HepG2 (cell line): Measurements from ENCODE around the gene KLK11. TPM values are rescaled to one million over a fixed set of nuclear protein-coding genes. Genes with fewer than 3 reads are reported as not detected.

Experiments used
- ATAC-seq: fragments of 200-7000 bp; cut with Tn5 transposase; 3 replicates; pipeline ENCODE4 v1.9.1; 2020; ENCODE audit warnings: mild to moderate bottlenecking, moderate library complexity
- BruUV-seq: library from RNA; stranded (reverse); fragments of 400-500 nt; replicated peaks from 2 replicates; lab custom pipeline; 2021; lab: Mats Ljungman, UMichigan
- CTCF ChIA-PET: fragments of 300-600 bp; formaldehyde crosslinking; extraction: SDS; loops from one replicate; lab custom pipeline; 2021; ENCODE audit warnings: low total read pairs, inconsistent platforms, low intra/inter-chr PET ratio; lab: Yijun Ruan, JAX
- POLR2A ChIA-PET: fragments of 350-600 bp; sonication (Branson Sonifier 250); formaldehyde crosslinking; loops from one replicate; lab custom pipeline; 2020; ENCODE audit warnings: antibody characterized with exemption, inconsistent platforms; lab: Yijun Ruan, JAX
- DNase-seq: peaks from one replicate; pipeline ENCODE4 v3.0.0-alpha.2; 2015; ENCODE audit warnings: low spot score
- FAIRE-seq: peaks from 3 replicates; lab custom pipeline; 2011; peaks lifted over from hg19 to GRCh38; lab: Jason Lieb, UNC
- H2AFZ ChIP-seq: one replicate; pipeline ENCODE4 v1.6.1; 2011; ENCODE audit warnings: low read length, inconsistent platforms
- H3K27ac ChIP-seq: fragments of 300-600 bp; 3 replicates; pipeline ENCODE4 v1.8.0; 2011; ENCODE audit warnings: mixed run types, mild to moderate bottlenecking, mixed read lengths, low read length, inconsistent platforms; ENCODE audit not compliant: insufficient read depth; ENCODE audit errors: extremely low read length
- H3K27me3 ChIP-seq, 2 experiments: fragments of 200-600 bp in 1 of 2; 2 replicates in 1 of 2; 3 replicates in 1 of 2; pipeline versions ENCODE4 v1.6.0 to v1.8.0; 2011; ENCODE audit warnings: low read length in 2 of 2, mild to moderate bottlenecking in 2 of 2, moderate library complexity in 2 of 2, inconsistent platforms in 1 of 2; ENCODE audit not compliant: insufficient read depth in 2 of 2, control insufficient read depth in 1 of 2
- H3K36me3 ChIP-seq, 2 experiments: fragments of 200-600 bp in 1 of 2; replicated peaks in 1 of 2; 2 replicates in 1 of 2; 3 replicates in 1 of 2; pipeline versions ENCODE4 v1.5.1 to v1.8.0; 2011; ENCODE audit warnings: low read length in 2 of 2, inconsistent platforms in 1 of 2; ENCODE audit not compliant: insufficient read depth in 2 of 2, control insufficient read depth in 1 of 2
- H3K4me1 ChIP-seq: 2 replicates; pipeline ENCODE4 v1.5.1; 2012; ENCODE audit warnings: low read length, inconsistent platforms; ENCODE audit not compliant: insufficient read depth
- H3K4me2 ChIP-seq: 2 replicates; pipeline ENCODE4 v1.6.0; 2011; ENCODE audit warnings: low read depth, low read length, inconsistent platforms
- H3K4me3 ChIP-seq, 3 experiments: fragments of 200-600 bp in 1 of 3; sonication (generic), shearing (Covaris generic) in 1 of 3; replicated peaks in 1 of 3; 2 replicates each; pipeline ENCODE4 v1.5.1; 2011 to 2016; ENCODE audit warnings: low read length in 3 of 3, inconsistent platforms in 2 of 3, low read depth in 2 of 3, mild to moderate bottlenecking in 2 of 3, control low read depth in 1 of 3, mixed read lengths in 1 of 3; ENCODE audit not compliant: insufficient read depth in 1 of 3
- H3K79me2 ChIP-seq: one replicate; pipeline ENCODE4 v1.6.1; 2011; ENCODE audit warnings: low read length, inconsistent platforms; ENCODE audit not compliant: insufficient read depth
- H3K9ac ChIP-seq: 2 replicates; pipeline ENCODE4 v1.6.0; 2011; ENCODE audit warnings: mild to moderate bottlenecking, low read depth, low read length, inconsistent platforms; ENCODE audit not compliant: insufficient read depth
- H3K9me3 ChIP-seq: 2 replicates; pipeline ENCODE4 v1.5.1; 2012; ENCODE audit warnings: mild to moderate bottlenecking, low read length
- H4K20me1 ChIP-seq: 2 replicates; pipeline ENCODE4 v1.6.0; 2011; ENCODE audit warnings: inconsistent platforms, mild to moderate bottlenecking, low read length, moderate library complexity; ENCODE audit not compliant: insufficient read depth
- JUNB ChIP-seq: sonication (generic); formaldehyde crosslinking; IDR thresholded peaks from 2 replicates; pipeline ENCODE4 v1.8.0; 2022; ENCODE audit warnings: missing genetic modification reagents, mild to moderate bottlenecking, borderline replicate concordance
- KAT7 ChIP-seq: IDR thresholded peaks from 2 replicates; pipeline ENCODE4 v1.6.1; 2018; ENCODE audit warnings: borderline replicate concordance, missing compliant biosample characterization
- KLF16 ChIP-seq, 2 experiments: sonication (generic) in 1 of 2; formaldehyde crosslinking in 1 of 2; IDR thresholded peaks; 2 replicates each; pipeline versions ENCODE4 v1.6.1 to v1.8.0; 2016 to 2023; ENCODE audit warnings: missing genetic modification reagents in 2 of 2, missing compliant biosample characterization in 1 of 2
- MAZ ChIP-seq, 2 experiments: sonication (generic) in 1 of 2; formaldehyde crosslinking in 1 of 2; IDR thresholded peaks; 2 replicates each; pipeline versions ENCODE4 v1.5.0 to v1.6.1; 2012 to 2020; ENCODE audit warnings: low read depth in 2 of 2, mild to moderate bottlenecking in 2 of 2, borderline replicate concordance in 1 of 2, improper control_type of control experiment in 1 of 2, low read length in 1 of 2, missing genetic modification reagents in 1 of 2, moderate library complexity in 1 of 2
- PITX1 ChIP-seq: sonication (generic); formaldehyde crosslinking; IDR thresholded peaks from 2 replicates; pipeline ENCODE4 v1.5.1; 2020; ENCODE audit warnings: mild to moderate bottlenecking, missing genetic modification reagents
- SRF ChIP-seq: IDR thresholded peaks from 2 replicates; pipeline ENCODE4 v1.6.1; 2011; ENCODE audit warnings: mild to moderate bottlenecking, low read depth, low read length, moderate library complexity
- ZBTB38 ChIP-seq: sonication (generic); formaldehyde crosslinking; IDR thresholded peaks from 2 replicates; pipeline ENCODE4 v1.5.1; 2020; ENCODE audit warnings: mild to moderate bottlenecking, missing genetic modification reagents
- ZNF12 ChIP-seq: sonication (generic); formaldehyde crosslinking; IDR thresholded peaks from 2 replicates; pipeline ENCODE4 v1.5.0; 2020; ENCODE audit warnings: missing genetic modification reagents
- ZNF121 ChIP-seq: sonication (generic); formaldehyde crosslinking; IDR thresholded peaks from 2 replicates; pipeline ENCODE4 v1.5.0; 2020; ENCODE audit warnings: mild to moderate bottlenecking, missing genetic modification reagents
- ZNF224 ChIP-seq: sonication (generic); formaldehyde crosslinking; IDR thresholded peaks from 2 replicates; pipeline ENCODE4 v1.5.0; 2020; ENCODE audit warnings: mild to moderate bottlenecking, missing genetic modification reagents
- ZNF33B ChIP-seq: sonication (generic); formaldehyde crosslinking; IDR thresholded peaks from 2 replicates; pipeline ENCODE4 v1.5.1; 2020; ENCODE audit warnings: mild to moderate bottlenecking, missing genetic modification reagents
- ZNF75D ChIP-seq: sonication (generic); formaldehyde crosslinking; IDR thresholded peaks from 2 replicates; pipeline ENCODE4 v1.8.1; 2023; ENCODE audit warnings: missing genetic modification reagents, mild to moderate bottlenecking, borderline replicate concordance
- WGBS: methylation state at CpG from one replicate; pipeline ENCODE4 v1.1.6; 2017; ENCODE audit warnings: low lambda C conversion rate; 5-methylcytosine and 5-hydroxymethylcytosine counted together
- in situ Hi-C: cut with HindIII; loops from 2 replicates; pipeline ENCODE4 v1.10.0; 2017; ENCODE audit warnings: low pct_unique_long_range_greater_than_20kb; ENCODE audit not compliant: extremely low pct_ligation_motif_present
- intact Hi-C: fragments of 100-400 bp; cut with micrococcal nuclease; formaldehyde crosslinking; loops from one replicate; pipeline ENCODE4 v1.10.0; 2022; ENCODE audit not compliant: unreplicated experiment
- polyA plus RNA-seq, 8 experiments: library from polyadenylated mRNA; depleted of rRNA in 3 of 8; stranded (reverse) in 7 of 8; unstranded in 1 of 8; fragments of >200 nt; fragmentation: Illumina TruSeq in 4 of 8; extraction: Trizol in 4 of 8; gene quantifications; 2 replicates each; pipeline versions ENCODE4 v1.2.1 to v1.2.3, GENCODE V29; 2011 to 2016; ENCODE audit warnings: low read depth in 4 of 8, missing spikeins in 1 of 8, mixed read lengths in 1 of 8; ENCODE audit not compliant: insufficient read depth in 1 of 8
- total RNA-seq, 5 experiments: library from RNA; depleted of rRNA; stranded (reverse); fragments of >200 nt; fragmentation: Illumina TruSeq; extraction: Trizol; gene quantifications; 2 replicates each; pipeline ENCODE4 v1.2.3, GENCODE V29; 2016; ENCODE audit warnings: low read depth in 1 of 5
- TF ChIP-seq, protein P1 (sequence below): sonication (generic); formaldehyde crosslinking; IDR thresholded peaks from 2 replicates; pipeline ENCODE4 v1.5.1; 2020; ENCODE audit warnings: mild to moderate bottlenecking, missing genetic modification reagents, moderate library complexity
- TF ChIP-seq, protein P2 (sequence below): sonication (generic); formaldehyde crosslinking; IDR thresholded peaks from 2 replicates; pipeline ENCODE4 v1.4.0; 2020; ENCODE audit warnings: missing genetic modification reagents, borderline replicate concordance
- TF ChIP-seq, protein P3 (sequence below): IDR thresholded peaks from 2 replicates; pipeline ENCODE4 v1.6.1; 2018; ENCODE audit warnings: missing genetic modification reagents
- TF ChIP-seq, protein P4 (sequence below): sonication (generic); formaldehyde crosslinking; IDR thresholded peaks from 2 replicates; pipeline ENCODE4 v1.8.0; 2022; ENCODE audit warnings: mild to moderate bottlenecking, missing genetic modification reagents, moderate library complexity

The KLK11 gene
- total and polyA plus RNA-seq, 2 of the 13 experiments (the other 11 are each of a cell fraction or from before 2014, with no cell fraction given) = not detected

DNA sequence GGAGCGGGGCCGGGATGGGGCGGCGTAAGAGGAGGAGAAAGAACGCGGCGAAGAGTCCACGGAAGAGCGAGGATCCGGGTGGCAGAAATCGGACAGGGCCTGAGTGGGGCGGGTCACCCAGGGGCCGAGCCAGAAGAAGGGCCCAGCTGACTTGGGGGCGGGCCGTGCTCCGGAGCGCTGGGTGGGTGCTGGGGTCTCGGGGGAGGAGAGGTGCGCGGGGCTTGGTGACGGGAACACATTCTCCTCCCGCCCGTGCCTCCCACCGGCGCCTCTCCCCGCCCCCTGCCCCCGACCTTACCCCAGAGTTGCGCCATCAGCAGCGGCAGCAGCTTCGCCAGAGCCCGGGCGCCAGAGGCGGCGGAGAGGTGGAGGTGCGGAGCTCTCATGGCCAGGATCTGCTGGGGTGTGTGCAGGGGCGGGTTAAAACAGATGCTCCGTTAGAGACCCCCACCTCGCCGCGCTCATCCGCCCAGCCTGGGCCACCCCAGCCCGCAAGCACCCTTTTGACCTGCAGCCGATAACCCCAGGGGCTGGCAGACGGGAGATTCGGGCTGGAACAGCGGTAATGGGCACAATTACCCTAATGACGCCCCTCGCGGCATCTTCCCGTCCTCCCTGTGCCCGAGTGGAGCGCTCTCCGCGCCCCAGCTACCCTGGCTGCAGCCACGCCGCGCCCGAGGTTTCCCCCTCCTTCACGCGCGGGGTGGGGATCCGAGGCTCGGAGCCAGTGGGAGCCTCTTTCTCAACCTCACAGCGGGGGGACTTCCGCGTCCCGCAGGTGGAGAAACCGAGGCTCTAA lies 7.5 kb downstream of the KLK11 start:
- no peak for FAIRE-seq
- intact Hi-C loops = loop anchor here (10.0 kb wide), 1 partner anchor 84 kb away; no protein-coding TSS in a partner anchor
- Histone ChIP-seq H3K27me3 (peaks cover 5 to 41% of the 10 kb centered on the region in 2 experiments; a peak in 4 of 5 replicates), H3K4me2 (peak overlapping the region; percentile 39; the same call in 1 of the 2 replicates), H3K9ac (no peak overlapping the region), H3K36me3 (no peaks in the 10 kb centered on the region), H4K20me1 (no peaks in the 10 kb centered on the region), H2AFZ (no peak overlapping the region), H3K4me3 (peak overlapping the region in 2 of 3 experiments; percentile 10 to 50; a peak in 2 of 6 replicates), H3K9me3 (no peaks in the 10 kb centered on the region), H3K27ac (no peak overlapping the region), H3K4me1 (0 out of 2 replicates have a peak, but pooled peaks cover 4% of the 10 kb centered on the region), H3K79me2 (no peaks in the 10 kb centered on the region)
- no TSS peak for BruUV-seq
- ATAC-seq = peak; percentile 66
- ChIA-PET CTCF (no interaction called here), POLR2A (no interaction called here)
- no peak for DNase-seq
- in situ Hi-C loops = loop anchor here (5.0 kb wide), 2 partner anchors 73 to 87 kb away; no protein-coding TSS in a partner anchor
- 5% methylated on average over 35 of the region's 68 CpGs for WGBS
- no peak for TF ChIP-seq ZNF33B (CRISPR knock-in tag)
- no peak for TF ChIP-seq ZNF12 (CRISPR knock-in tag)
- TF ChIP-seq ZNF224 (CRISPR knock-in tag) = no peak
- TF ChIP-seq ZNF121 (CRISPR knock-in tag) = no peak
- TF ChIP-seq, protein P1, sequence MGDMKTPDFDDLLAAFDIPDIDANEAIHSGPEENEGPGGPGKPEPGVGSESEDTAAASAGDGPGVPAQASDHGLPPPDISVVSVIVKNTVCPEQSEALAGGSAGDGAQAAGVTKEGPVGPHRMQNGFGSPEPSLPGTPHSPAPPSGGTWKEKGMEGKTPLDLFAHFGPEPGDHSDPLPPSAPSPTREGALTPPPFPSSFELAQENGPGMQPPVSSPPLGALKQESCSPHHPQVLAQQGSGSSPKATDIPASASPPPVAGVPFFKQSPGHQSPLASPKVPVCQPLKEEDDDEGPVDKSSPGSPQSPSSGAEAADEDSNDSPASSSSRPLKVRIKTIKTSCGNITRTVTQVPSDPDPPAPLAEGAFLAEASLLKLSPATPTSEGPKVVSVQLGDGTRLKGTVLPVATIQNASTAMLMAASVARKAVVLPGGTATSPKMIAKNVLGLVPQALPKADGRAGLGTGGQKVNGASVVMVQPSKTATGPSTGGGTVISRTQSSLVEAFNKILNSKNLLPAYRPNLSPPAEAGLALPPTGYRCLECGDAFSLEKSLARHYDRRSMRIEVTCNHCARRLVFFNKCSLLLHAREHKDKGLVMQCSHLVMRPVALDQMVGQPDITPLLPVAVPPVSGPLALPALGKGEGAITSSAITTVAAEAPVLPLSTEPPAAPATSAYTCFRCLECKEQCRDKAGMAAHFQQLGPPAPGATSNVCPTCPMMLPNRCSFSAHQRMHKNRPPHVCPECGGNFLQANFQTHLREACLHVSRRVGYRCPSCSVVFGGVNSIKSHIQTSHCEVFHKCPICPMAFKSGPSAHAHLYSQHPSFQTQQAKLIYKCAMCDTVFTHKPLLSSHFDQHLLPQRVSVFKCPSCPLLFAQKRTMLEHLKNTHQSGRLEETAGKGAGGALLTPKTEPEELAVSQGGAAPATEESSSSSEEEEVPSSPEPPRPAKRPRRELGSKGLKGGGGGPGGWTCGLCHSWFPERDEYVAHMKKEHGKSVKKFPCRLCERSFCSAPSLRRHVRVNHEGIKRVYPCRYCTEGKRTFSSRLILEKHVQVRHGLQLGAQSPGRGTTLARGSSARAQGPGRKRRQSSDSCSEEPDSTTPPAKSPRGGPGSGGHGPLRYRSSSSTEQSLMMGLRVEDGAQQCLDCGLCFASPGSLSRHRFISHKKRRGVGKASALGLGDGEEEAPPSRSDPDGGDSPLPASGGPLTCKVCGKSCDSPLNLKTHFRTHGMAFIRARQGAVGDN = no peak
- TF ChIP-seq, protein P2, sequence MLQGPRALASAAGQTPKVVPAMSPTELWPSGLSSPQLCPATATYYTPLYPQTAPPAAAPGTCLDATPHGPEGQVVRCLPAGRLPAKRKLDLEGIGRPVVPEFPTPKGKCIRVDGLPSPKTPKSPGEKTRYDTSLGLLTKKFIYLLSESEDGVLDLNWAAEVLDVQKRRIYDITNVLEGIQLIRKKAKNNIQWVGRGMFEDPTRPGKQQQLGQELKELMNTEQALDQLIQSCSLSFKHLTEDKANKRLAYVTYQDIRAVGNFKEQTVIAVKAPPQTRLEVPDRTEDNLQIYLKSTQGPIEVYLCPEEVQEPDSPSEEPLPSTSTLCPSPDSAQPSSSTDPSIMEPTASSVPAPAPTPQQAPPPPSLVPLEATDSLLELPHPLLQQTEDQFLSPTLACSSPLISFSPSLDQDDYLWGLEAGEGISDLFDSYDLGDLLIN = no peak
- TF ChIP-seq MAZ (IDR thresholded peaks at IDR 0.05; ENCODE audit: borderline replicate concordance, low read depth, low read length) = peak; percentile 28; the same call in 1 of the 2 replicates
- TF ChIP-seq MAZ (CRISPR knock-in tag; IDR thresholded peaks at IDR 0.05; ENCODE audit: low read depth) = no peak
- TF ChIP-seq, protein P3, sequence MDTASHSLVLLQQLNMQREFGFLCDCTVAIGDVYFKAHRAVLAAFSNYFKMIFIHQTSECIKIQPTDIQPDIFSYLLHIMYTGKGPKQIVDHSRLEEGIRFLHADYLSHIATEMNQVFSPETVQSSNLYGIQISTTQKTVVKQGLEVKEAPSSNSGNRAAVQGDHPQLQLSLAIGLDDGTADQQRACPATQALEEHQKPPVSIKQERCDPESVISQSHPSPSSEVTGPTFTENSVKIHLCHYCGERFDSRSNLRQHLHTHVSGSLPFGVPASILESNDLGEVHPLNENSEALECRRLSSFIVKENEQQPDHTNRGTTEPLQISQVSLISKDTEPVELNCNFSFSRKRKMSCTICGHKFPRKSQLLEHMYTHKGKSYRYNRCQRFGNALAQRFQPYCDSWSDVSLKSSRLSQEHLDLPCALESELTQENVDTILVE (CRISPR knock-in tag) = no peak
- TF ChIP-seq KAT7 (CRISPR knock-in tag) = no peak
- TF ChIP-seq ZBTB38 (CRISPR knock-in tag) = no peak
- no peak for TF ChIP-seq ZNF75D
- TF ChIP-seq SRF = no peak
- no peak for TF ChIP-seq KLF16 (CRISPR knock-in tag; IDR thresholded peaks at IDR 0.05)
- TF ChIP-seq, protein P4, sequence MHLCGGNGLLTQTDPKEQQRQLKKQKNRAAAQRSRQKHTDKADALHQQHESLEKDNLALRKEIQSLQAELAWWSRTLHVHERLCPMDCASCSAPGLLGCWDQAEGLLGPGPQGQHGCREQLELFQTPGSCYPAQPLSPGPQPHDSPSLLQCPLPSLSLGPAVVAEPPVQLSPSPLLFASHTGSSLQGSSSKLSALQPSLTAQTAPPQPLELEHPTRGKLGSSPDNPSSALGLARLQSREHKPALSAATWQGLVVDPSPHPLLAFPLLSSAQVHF (CRISPR knock-in tag) = no peak
- no peak for TF ChIP-seq JUNB (CRISPR knock-in tag)
- no peak for TF ChIP-seq PITX1
